GM12878 (cell line): ENCODE measurements around the gene ARSA. TPM values are rescaled to one million over a fixed set of nuclear protein-coding genes. Genes with fewer than 3 reads are reported as not detected.

ENCODE experiments used
- ATAC-seq: fragments of 200-7000 bp; cut with Tn5 transposase; 3 replicates; pipeline ENCODE4 v1.9.1; 2020; ENCODE audit warnings: mild to moderate bottlenecking, moderate library complexity
- BruUV-seq: library from RNA; stranded (reverse); fragments of 400-500 nt; replicated peaks from 2 replicates; lab custom pipeline; 2021; lab: Mats Ljungman, UMichigan
- CTCF ChIA-PET: fragments of 300-600 bp; sonication (Branson Sonifier 250); formaldehyde crosslinking; extraction: SDS; loops from one replicate; lab custom pipeline; 2021; ENCODE audit warnings: inconsistent platforms; lab: Yijun Ruan, JAX
- POLR2A ChIA-PET: fragments of 350-600 bp; formaldehyde crosslinking; extraction: SDS; loops from one replicate; lab custom pipeline; 2021; ENCODE audit warnings: inconsistent platforms; lab: Charles Lee
- RAD21 ChIA-PET: fragments of 300-600 bp; sonication (Branson Sonifier 250); formaldehyde crosslinking; loops from one replicate; lab custom pipeline; 2023; ENCODE audit warnings: antibody characterized with exemption; ENCODE audit not compliant: unreplicated experiment; lab: Charles Lee
- SMC1A ChIA-PET: fragments of 300-600 bp; sonication (Branson Sonifier 250); formaldehyde crosslinking; loops from one replicate; lab custom pipeline; 2023; ENCODE audit not compliant: unreplicated experiment, uncharacterized antibody; lab: Charles Lee
- DNase-seq: peaks from one replicate; pipeline ENCODE4 v3.0.0-alpha.2; 2011; ENCODE audit warnings: low read depth, low spot score
- FAIRE-seq: peaks from 3 replicates; lab custom pipeline; 2011; peaks lifted over from hg19 to GRCh38; lab: Jason Lieb, UNC
- H2AFZ ChIP-seq: 2 replicates; pipeline ENCODE4 v1.6.0; 2011; ENCODE audit warnings: low read depth, low read length, control low read depth; ENCODE audit not compliant: control insufficient read depth
- H3K27ac ChIP-seq: 2 replicates; pipeline ENCODE4 v1.5.1; 2011; ENCODE audit warnings: control low read depth; ENCODE audit not compliant: control insufficient read depth, insufficient read depth
- H3K27me3 ChIP-seq, 2 experiments: replicated peaks in 1 of 2; 2 replicates each; pipeline versions ENCODE4 v1.6.0 to v1.6.1; 2011; ENCODE audit warnings: low read length in 1 of 2; ENCODE audit not compliant: control insufficient read depth in 2 of 2, insufficient read depth in 2 of 2
- H3K36me3 ChIP-seq, 2 experiments: 2 replicates each; pipeline ENCODE4 v1.5.1; 2011; ENCODE audit warnings: low read length in 1 of 2; ENCODE audit not compliant: control insufficient read depth in 2 of 2, insufficient read depth in 2 of 2
- H3K4me1 ChIP-seq: 2 replicates; pipeline ENCODE4 v1.6.1; 2011; ENCODE audit warnings: mild to moderate bottlenecking, low read length, moderate library complexity, mixed read lengths; ENCODE audit not compliant: control insufficient read depth, insufficient read depth
- H3K4me2 ChIP-seq: 2 replicates; pipeline ENCODE4 v1.6.0; 2011; ENCODE audit warnings: control low read depth; ENCODE audit not compliant: control insufficient read depth, insufficient read depth
- H3K4me3 ChIP-seq: fragments of 200-600 bp; sonication (generic); 2 replicates; pipeline ENCODE4 v1.5.1; 2016
- H3K79me2 ChIP-seq: 2 replicates; pipeline ENCODE4 v1.6.0; 2011; ENCODE audit warnings: low read length; ENCODE audit not compliant: control insufficient read depth, insufficient read depth
- H3K9ac ChIP-seq: 2 replicates; pipeline ENCODE4 v1.8.0; 2011; ENCODE audit warnings: low read length, control low read depth, mixed read lengths; ENCODE audit not compliant: control insufficient read depth, insufficient read depth
- H3K9me3 ChIP-seq: replicated peaks from 3 replicates; pipeline ENCODE4 v1.5.1; 2011; ENCODE audit warnings: mild to moderate bottlenecking, low read length; ENCODE audit not compliant: control insufficient read depth, insufficient read depth
- H4K20me1 ChIP-seq: 2 replicates; pipeline ENCODE4 v1.6.0; 2011; ENCODE audit not compliant: control insufficient read depth, insufficient read depth
- CEBPB ChIP-seq, 2 experiments: fragments of 150-350 bp in 1 of 2; IDR thresholded peaks; 2 replicates each; pipeline ENCODE4 v1.6.1; 2012 to 2014; ENCODE audit warnings: low read depth in 2 of 2, low read length in 2 of 2, borderline replicate concordance in 1 of 2, inconsistent platforms in 1 of 2
- MYB ChIP-seq: fragments of 150-350 bp; IDR thresholded peaks from 2 replicates; pipeline ENCODE4 v1.6.1; 2014; ENCODE audit warnings: mild to moderate bottlenecking, low read depth, low read length, borderline replicate concordance
- NR2C1 ChIP-seq: fragments of 450-650 bp; IDR thresholded peaks from 2 replicates; pipeline ENCODE4 v1.6.1; 2017; ENCODE audit warnings: antibody characterized with exemption, mild to moderate bottlenecking, moderate library complexity
- NRF1 ChIP-seq: conservative IDR thresholded peaks from 2 replicates; pipeline ENCODE4 v1.6.1; 2011; ENCODE audit warnings: mild to moderate bottlenecking, low read depth, low read length, improper control_type of control experiment
- RCOR1 ChIP-seq: conservative IDR thresholded peaks from 2 replicates; pipeline ENCODE4 v1.6.1; 2012; ENCODE audit warnings: low read depth, low read length, improper control_type of control experiment
- RELA ChIP-seq: fragments of 450-650 bp; IDR thresholded peaks from 2 replicates; pipeline ENCODE4 v1.8.0; 2014; ENCODE audit warnings: borderline replicate concordance; ENCODE audit not compliant: partially characterized antibody
- SMAD5 ChIP-seq: IDR thresholded peaks from 2 replicates; pipeline ENCODE4 v1.6.1; 2016; ENCODE audit warnings: antibody characterized with exemption, low read depth
- SREBF2 ChIP-seq: IDR thresholded peaks from 2 replicates; pipeline ENCODE4 v1.6.1; 2012; ENCODE audit warnings: mild to moderate bottlenecking, low read length
- STAT1 ChIP-seq: fragments of 450-650 bp; conservative IDR thresholded peaks from 2 replicates; pipeline ENCODE4 v1.6.1; 2014; ENCODE audit warnings: antibody characterized with exemption, mild to moderate bottlenecking
- TCF7 ChIP-seq: IDR thresholded peaks from 2 replicates; pipeline ENCODE4 v1.6.1; 2014; ENCODE audit warnings: antibody characterized with exemption, borderline replicate concordance
- ZBTB11 ChIP-seq: fragments of 450-650 bp; formaldehyde crosslinking; IDR thresholded peaks from 2 replicates; pipeline ENCODE4 v1.5.0; 2022; ENCODE audit warnings: mild to moderate bottlenecking, missing genetic modification characterization
- WGBS: methylation state at CpG from one replicate; pipeline ENCODE4 v1.1.6; 2016; ENCODE audit warnings: low lambda C conversion rate; ENCODE audit not compliant: insufficient replicate concordance, insufficient coverage; ENCODE audit errors: missing lambda C conversion rate; 5-methylcytosine and 5-hydroxymethylcytosine counted together
- in situ Hi-C: fragments of 300-500 bp; cut with MboI; formaldehyde crosslinking; loops from 9 replicates; pipeline ENCODE4 v1.14.3; 2018; ENCODE audit warnings: mixed read lengths
- intact Hi-C: fragments of 100-400 bp; cut with micrococcal nuclease; formaldehyde crosslinking; loops from one replicate; pipeline ENCODE4 v1.14.2; 2022; ENCODE audit not compliant: unreplicated experiment
- polyA plus RNA-seq, 11 experiments: library from polyadenylated mRNA; depleted of rRNA in 4 of 11; unstranded in 6 of 11; stranded (reverse) in 5 of 11; fragments of >200 nt; fragmentation: Nextera tagmentation in 4 of 11; fragmentation: Illumina TruSeq in 1 of 11; extraction: Ambion mirVana in 4 of 11; extraction: Trizol in 1 of 11; gene quantifications; 1 replicate in 1 of 11; 2 replicates in 10 of 11; pipeline versions ENCODE4 v1.2.1 to v1.2.3, GENCODE V29; 2011 to 2016; ENCODE audit warnings: inconsistent platforms in 2 of 11, missing spikeins in 2 of 11, low read depth in 1 of 11
- total RNA-seq, 4 experiments: library from RNA; depleted of rRNA in 3 of 4; stranded (reverse); fragments of >200 nt in 3 of 4; fragmentation: Illumina TruSeq in 1 of 4; extraction: Trizol in 1 of 4; gene quantifications; 2 replicates each; pipeline versions ENCODE4 v1.2.1 to v1.2.3, GENCODE V29; 2013 to 2021
- TF ChIP-seq, protein P1 (sequence below), 3 experiments: IDR thresholded peaks in 2 of 3; conservative IDR thresholded peaks in 1 of 3; 2 replicates each; pipeline ENCODE4 v1.5.1; 2011; ENCODE audit warnings: low read depth in 3 of 3, low read length in 3 of 3, mild to moderate bottlenecking in 3 of 3, control low read depth in 2 of 3, moderate library complexity in 2 of 3, inconsistent platforms in 1 of 3, mixed read lengths in 1 of 3; ENCODE audit not compliant: control insufficient read depth in 2 of 3, insufficient read depth in 1 of 3; ENCODE audit errors: extremely low read depth in 1 of 3
- TF ChIP-seq, protein P2 (sequence below): IDR thresholded peaks from 2 replicates; pipeline ENCODE4 v1.6.1; 2011; ENCODE audit warnings: borderline replicate concordance, low read depth, mild to moderate bottlenecking, moderate library complexity, mixed read lengths, low read length; ENCODE audit not compliant: insufficient read depth; ENCODE audit errors: extremely low read length
- TF ChIP-seq, protein P3 (sequence below): fragments of 450-650 bp; IDR thresholded peaks from 2 replicates; pipeline ENCODE4 v1.6.1; 2018; ENCODE audit warnings: borderline replicate concordance, mild to moderate bottlenecking; ENCODE audit not compliant: partially characterized antibody

Gene ARSA
- total and polyA plus RNA-seq, 10 of the 15 experiments (the other 5 are each of a cell fraction or from before 2014, with no cell fraction given): 0.39 to 26.3 (median 9.8) TPM

DNA sequence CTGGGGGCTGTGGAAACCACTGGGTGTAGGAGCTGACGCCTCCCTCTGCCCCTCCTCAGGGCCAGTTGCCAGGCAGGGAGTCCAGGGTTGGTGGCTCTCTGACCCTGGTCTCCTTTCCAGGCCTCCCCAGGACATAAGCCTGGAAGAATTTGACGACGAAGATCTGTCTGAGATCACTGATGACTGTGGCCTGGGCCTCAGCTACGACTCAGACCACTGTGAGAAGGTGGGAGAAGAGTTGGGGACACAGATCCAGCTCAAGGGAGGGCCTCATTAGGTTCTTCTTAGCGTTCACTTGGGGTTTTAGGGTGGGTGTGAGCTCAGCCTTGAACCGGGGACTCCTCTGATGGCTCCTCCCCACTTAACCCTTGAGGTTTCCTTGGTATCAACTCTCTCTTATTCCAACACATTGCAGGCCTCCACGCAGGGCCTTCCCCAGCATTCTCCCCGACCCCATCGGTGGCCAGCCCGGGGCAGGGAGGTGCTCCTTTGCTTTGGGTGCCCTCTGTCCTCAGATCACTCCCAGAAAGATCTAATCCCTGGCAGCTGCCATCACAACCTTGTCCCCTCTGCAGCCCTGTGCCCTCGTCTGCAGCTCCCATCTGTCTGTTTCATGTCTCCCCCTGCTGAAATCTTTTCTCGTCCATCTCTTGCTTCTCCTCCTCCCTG is 26.1 kb downstream of the ARSA start:
- Histone ChIP-seq H3K27ac (no peak overlapping the region), H3K36me3 (no peaks in the 10 kb centered on the region), H2AFZ (no peak overlapping the region), H3K4me3 (no peak overlapping the region), H3K4me2 (no peak overlapping the region), H3K4me1 (no peaks in the 10 kb centered on the region), H3K9me3 (no peaks in the 10 kb centered on the region), H3K9ac (no peak overlapping the region), H4K20me1 (no peaks in the 10 kb centered on the region), H3K79me2 (no peaks in the 10 kb centered on the region), H3K27me3 (peaks cover 5 to 6% of the 10 kb centered on the region in 2 experiments; a peak in 3 of 4 replicates)
- no TSS peak for BruUV-seq
- SMC1A ChIA-PET: no interaction called here
- CTCF ChIA-PET: no interaction called here
- intact Hi-C loops (no loop called here), in situ Hi-C loops (no loop called here)
- WGBS: 37% methylated on average over 12 of the region's 12 CpGs
- RAD21 ChIA-PET: interaction anchor here (1.0 kb wide), 1 partner anchor 20 kb away, joined by 3 read pairs; no protein-coding TSS in a partner anchor
- POLR2A ChIA-PET: interaction anchor here (0.6 kb wide), 1 partner anchor 67 kb away, joined by 7 read pairs; no protein-coding TSS in a partner anchor
- ATAC-seq (no peak), DNase-seq (no peak), FAIRE-seq (no peak)
- no peak for TF ChIP-seq NRF1
- TF ChIP-seq RCOR1: no peak
- no peak for TF ChIP-seq MYB
- TF ChIP-seq RELA: no peak
- TF ChIP-seq, protein P1, sequence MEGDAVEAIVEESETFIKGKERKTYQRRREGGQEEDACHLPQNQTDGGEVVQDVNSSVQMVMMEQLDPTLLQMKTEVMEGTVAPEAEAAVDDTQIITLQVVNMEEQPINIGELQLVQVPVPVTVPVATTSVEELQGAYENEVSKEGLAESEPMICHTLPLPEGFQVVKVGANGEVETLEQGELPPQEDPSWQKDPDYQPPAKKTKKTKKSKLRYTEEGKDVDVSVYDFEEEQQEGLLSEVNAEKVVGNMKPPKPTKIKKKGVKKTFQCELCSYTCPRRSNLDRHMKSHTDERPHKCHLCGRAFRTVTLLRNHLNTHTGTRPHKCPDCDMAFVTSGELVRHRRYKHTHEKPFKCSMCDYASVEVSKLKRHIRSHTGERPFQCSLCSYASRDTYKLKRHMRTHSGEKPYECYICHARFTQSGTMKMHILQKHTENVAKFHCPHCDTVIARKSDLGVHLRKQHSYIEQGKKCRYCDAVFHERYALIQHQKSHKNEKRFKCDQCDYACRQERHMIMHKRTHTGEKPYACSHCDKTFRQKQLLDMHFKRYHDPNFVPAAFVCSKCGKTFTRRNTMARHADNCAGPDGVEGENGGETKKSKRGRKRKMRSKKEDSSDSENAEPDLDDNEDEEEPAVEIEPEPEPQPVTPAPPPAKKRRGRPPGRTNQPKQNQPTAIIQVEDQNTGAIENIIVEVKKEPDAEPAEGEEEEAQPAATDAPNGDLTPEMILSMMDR (IDR thresholded peaks at IDR 0.05 in 2 of 3, conservative IDR thresholded peaks at IDR 0.05 in 1 of 3; ENCODE audit: control insufficient read depth in 2 of 3, extremely low read depth in 1 of 3, insufficient read depth in 1 of 3, low read depth in 3 of 3, low read length in 3 of 3): no peak
- TF ChIP-seq SREBF2: no peak
- TF ChIP-seq CEBPB (IDR thresholded peaks at IDR 0.05; ENCODE audit: borderline replicate concordance in 1 of 2, low read depth in 2 of 2, low read length in 2 of 2): no peak
- TF ChIP-seq TCF7: no peak
- TF ChIP-seq ZBTB11: no peak
- TF ChIP-seq, protein P2, sequence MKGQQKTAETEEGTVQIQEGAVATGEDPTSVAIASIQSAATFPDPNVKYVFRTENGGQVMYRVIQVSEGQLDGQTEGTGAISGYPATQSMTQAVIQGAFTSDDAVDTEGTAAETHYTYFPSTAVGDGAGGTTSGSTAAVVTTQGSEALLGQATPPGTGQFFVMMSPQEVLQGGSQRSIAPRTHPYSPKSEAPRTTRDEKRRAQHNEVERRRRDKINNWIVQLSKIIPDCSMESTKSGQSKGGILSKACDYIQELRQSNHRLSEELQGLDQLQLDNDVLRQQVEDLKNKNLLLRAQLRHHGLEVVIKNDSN: no peak
- TF ChIP-seq, protein P3, sequence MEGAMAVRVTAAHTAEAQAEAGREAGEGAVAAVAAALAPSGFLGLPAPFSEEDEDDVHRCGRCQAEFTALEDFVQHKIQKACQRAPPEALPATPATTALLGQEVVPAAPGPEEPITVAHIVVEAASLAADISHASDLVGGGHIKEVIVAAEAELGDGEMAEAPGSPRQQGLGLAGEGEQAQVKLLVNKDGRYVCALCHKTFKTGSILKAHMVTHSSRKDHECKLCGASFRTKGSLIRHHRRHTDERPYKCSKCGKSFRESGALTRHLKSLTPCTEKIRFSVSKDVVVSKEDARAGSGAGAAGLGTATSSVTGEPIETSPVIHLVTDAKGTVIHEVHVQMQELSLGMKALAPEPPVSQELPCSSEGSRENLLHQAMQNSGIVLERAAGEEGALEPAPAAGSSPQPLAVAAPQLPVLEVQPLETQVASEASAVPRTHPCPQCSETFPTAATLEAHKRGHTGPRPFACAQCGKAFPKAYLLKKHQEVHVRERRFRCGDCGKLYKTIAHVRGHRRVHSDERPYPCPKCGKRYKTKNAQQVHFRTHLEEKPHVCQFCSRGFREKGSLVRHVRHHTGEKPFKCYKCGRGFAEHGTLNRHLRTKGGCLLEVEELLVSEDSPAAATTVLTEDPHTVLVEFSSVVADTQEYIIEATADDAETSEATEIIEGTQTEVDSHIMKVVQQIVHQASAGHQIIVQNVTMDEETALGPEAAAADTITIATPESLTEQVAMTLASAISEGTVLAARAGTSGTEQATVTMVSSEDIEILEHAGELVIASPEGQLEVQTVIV: no peak
- TF ChIP-seq SMAD5: no peak
- TF ChIP-seq STAT1: no peak
- no peak for TF ChIP-seq NR2C1
